GM19324 (cell line): ENCODE results near the gene NKX1-1.
"Not testable (repeated sequence)": the region's sequence is repeated elsewhere in the genome, so short reads cannot be mapped to it uniquely, and the experiment has no call there.

Source experiments
- ATAC-seq: cut with Tn5 transposase; IDR thresholded peaks from one replicate; pipeline ENCODE4 v1.9.1; 2021; ENCODE audit warnings: mild to moderate bottlenecking, moderate library complexity; ENCODE audit not compliant: unreplicated experiment, low FRiP score

NKX1-1 gene

GRCh38 chr4:1393866-1394265 is 12.4 kb downstream of the NKX1-1 start:
- no peak for ATAC-seq

GRCh38 chr4:1393363-1393762 is 12.9 kb downstream of the NKX1-1 start:
- ATAC-seq = not testable (repeated sequence)

GRCh38 chr4:1385373-1386340 is 20.6 kb downstream of the NKX1-1 start:
- no peak for ATAC-seq

- no peak for ATAC-seq
These were observed 21.4 kb downstream of the NKX1-1 start for GRCh38 chr4:1384675-1385372.

- no peak for ATAC-seq
These were observed 22.3 kb downstream of the NKX1-1 start for GRCh38 chr4:1383728-1384591.

GRCh38 chr4:1382776-1383727 is 23.2 kb downstream of the NKX1-1 start:
- no peak for ATAC-seq

- no peak for ATAC-seq
These were observed 24.2 kb downstream of the NKX1-1 start for GRCh38 chr4:1381944-1382541.

- ATAC-seq = no peak
These were observed 25.0 kb downstream of the NKX1-1 start for GRCh38 chr4:1381181-1381621.

GRCh38 chr4:1380368-1381151 is 25.7 kb downstream of the NKX1-1 start:
- ATAC-seq = no peak

GRCh38 chr4:1379801-1380331 is 26.4 kb downstream of the NKX1-1 start:
- no peak for ATAC-seq

GRCh38 chr4:1379351-1379781 is 26.9 kb downstream of the NKX1-1 start:
- ATAC-seq = no peak

GRCh38 chr4:1378559-1379231 is 27.5 kb downstream of the NKX1-1 start:
- no peak for ATAC-seq

GRCh38 chr4:1377606-1378261 is 28.5 kb downstream of the NKX1-1 start:
- ATAC-seq = no peak

- no peak for ATAC-seq
These were observed 29.2 kb downstream of the NKX1-1 start for GRCh38 chr4:1376841-1377605.

- ATAC-seq = no peak
These were observed 29.8 kb downstream of the NKX1-1 start for GRCh38 chr4:1376391-1376840.

GRCh38 chr4:1375761-1376322 is 30.4 kb downstream of the NKX1-1 start:
- ATAC-seq = no peak
